ENCODE measurements around the gene ATF5.

The ATF5 gene

GRCh38 chr19:49929121-49929610, at the start of gene ATF5, which contains the start of gene NUP62:
Gene ATF5 (plus strand): TSS chr19:49929205. CDS start chr19:49930851, 1,646 bp downstream.
Gene NUP62 (minus strand): TSS chr19:49929504. CDS start chr19:49909807, 19,697 bp downstream.
- peak; percentile 56 for ATAC-seq
- peak; percentile 97 for DNase-seq

GRCh38 chr19:49879243-49879963, 49.6 kb upstream of the ATF5 start:
- no peak for DNase-seq
- ATAC-seq = no peak

- no peak for DNase-seq
Measured at GRCh38 chr19:49880162-49880869, 48.7 kb upstream of the ATF5 start.

GRCh38 chr19:49881186-49881585, 47.8 kb upstream of the ATF5 start:
- no peak for ATAC-seq
- DNase-seq = no peak

More at GRCh38 chr19:49880162-49880869, 48.7 kb upstream of the ATF5 start:
- no peak for ATAC-seq

GRCh38 chr19:49881672-49882394, 47.2 kb upstream of the ATF5 start:
- no peak for DNase-seq
- ATAC-seq = no peak

- no peak for ATAC-seq
Measured at GRCh38 chr19:49882643-49883042, 46.4 kb upstream of the ATF5 start.

GRCh38 chr19:49883094-49883493, 45.9 kb upstream of the ATF5 start:
- DNase-seq = no peak
- no peak for ATAC-seq

More at GRCh38 chr19:49882643-49883042, 46.4 kb upstream of the ATF5 start:
- DNase-seq = no peak

- ATAC-seq = no peak
- DNase-seq = no peak
Measured at GRCh38 chr19:49884109-49884508, 44.9 kb upstream of the ATF5 start.

- ATAC-seq (no peak), DNase-seq (no peak)
Measured at GRCh38 chr19:49884760-49885159, 44.2 kb upstream of the ATF5 start.

GRCh38 chr19:49887037-49887664, 41.9 kb upstream of the ATF5 start:
- no peak for ATAC-seq

GRCh38 chr19:49887665-49888509, 41.1 kb upstream of the ATF5 start:
- ATAC-seq = no peak
- DNase-seq = no peak

More at GRCh38 chr19:49887037-49887664, 41.9 kb upstream of the ATF5 start:
- no peak for DNase-seq

- no peak for ATAC-seq
Measured at GRCh38 chr19:49888510-49888824, 40.5 kb upstream of the ATF5 start.

GRCh38 chr19:49889038-49889686, 39.8 kb upstream of the ATF5 start:
- DNase-seq (no peak), ATAC-seq (no peak)

More at GRCh38 chr19:49888510-49888824, 40.5 kb upstream of the ATF5 start:
- no peak for DNase-seq

GRCh38 chr19:49889687-49890348, 39.2 kb upstream of the ATF5 start:
- peak; percentile 80 for DNase-seq
- ATAC-seq = peak; percentile 63

- ATAC-seq (peak; percentile 44), DNase-seq (peak; percentile 69)
Measured at GRCh38 chr19:49890349-49891311, 38.4 kb upstream of the ATF5 start.

GRCh38 chr19:49891393-49891792, 37.6 kb upstream of the ATF5 start:
- no peak for ATAC-seq
- DNase-seq = no peak

- ATAC-seq (no peak), DNase-seq (no peak)
Measured at GRCh38 chr19:49892716-49893115, 36.3 kb upstream of the ATF5 start.

- no peak for DNase-seq
- ATAC-seq = no peak
Measured at GRCh38 chr19:49894011-49894664, 34.9 kb upstream of the ATF5 start.

Measured in stimulated activated naive CD8-positive, alpha-beta T cell treated with anti-CD3 and anti-CD28 coated beads, Interleukin-15, Interleukin-2, amounts not matched to agents 100 U/mL and 50 U/mL, for 24 hours (primary cell).